ENCODE measurements around the gene TBX1. TPM values are rescaled to one million over a fixed set of nuclear protein-coding genes. Genes with fewer than 3 reads are reported as not detected.

Gene TBX1
- total RNA-seq, 1 experiment from 2014 or later, result 0.74 TPM

GRCh38 chr22:19782533-19782932, 22.0 kb downstream of the TBX1 start:
- BruUV-seq (replicated peaks), result no TSS peak
- no peaks in the 10 kb centered on the region for H3K36me3 ChIP-seq (ENCODE audit: low read depth)
- no peaks in the 10 kb centered on the region for H3K9me3 ChIP-seq (ENCODE audit: insufficient read depth, low read depth)
- no peaks in the 10 kb centered on the region for H4K20me1 ChIP-seq (ENCODE audit: insufficient read depth)
- no peaks in the 10 kb centered on the region for H3K27me3 ChIP-seq (ENCODE audit: insufficient read depth, low read depth)
- no peaks in the 10 kb centered on the region for H3K79me2 ChIP-seq (ENCODE audit: low read depth)
- H3K27ac ChIP-seq, result no peak overlapping the region
- no peak overlapping the region for H3K4me2 ChIP-seq
- DNase-seq, result no peak
- TF ChIP-seq EZH2 (IDR thresholded peaks at IDR 0.05; ENCODE audit: low read depth), result no peak
- no peak for TF ChIP-seq CTCF (conservative IDR thresholded peaks at IDR 0.05)
- POLR2A ChIA-PET (ENCODE audit: unreplicated experiment), result no interaction called here
- CTCF ChIA-PET, result no interaction called here
- H3K4me3 ChIP-seq, result no peak overlapping the region
- H2AFZ ChIP-seq, result no peak overlapping the region
- H3K4me1 ChIP-seq (replicated peaks; ENCODE audit: insufficient read depth), result no peaks in the 10 kb centered on the region
- no peaks in the 10 kb centered on the region for H3F3A ChIP-seq (ENCODE audit: insufficient read depth, low read depth)
- intact Hi-C loops (cut with micrococcal nuclease; ENCODE audit: unreplicated experiment), result no loop called here
- H3K9me2 ChIP-seq (ENCODE audit: insufficient read depth), result no peaks in the 10 kb centered on the region

- POLR2A ChIA-PET (ENCODE audit: unreplicated experiment), result no interaction called here
- no peak for DNase-seq
- Histone ChIP-seq H3K27ac (no peak overlapping the region), H3K4me3 (no peak overlapping the region), H4K20me1 (ENCODE audit: insufficient read depth) (no peaks in the 10 kb centered on the region), H3K4me2 (no peak overlapping the region), H3K9me2 (ENCODE audit: insufficient read depth) (no peaks in the 10 kb centered on the region), H2AFZ (no peak overlapping the region), H3K4me1 (replicated peaks; ENCODE audit: insufficient read depth) (no peaks in the 10 kb centered on the region), H3F3A (ENCODE audit: insufficient read depth, low read depth) (no peaks in the 10 kb centered on the region), H3K36me3 (ENCODE audit: low read depth) (no peaks in the 10 kb centered on the region), H3K79me2 (ENCODE audit: low read depth) (no peaks in the 10 kb centered on the region), H3K9me3 (ENCODE audit: insufficient read depth, low read depth) (no peaks in the 10 kb centered on the region), H3K27me3 (ENCODE audit: insufficient read depth, low read depth) (no peaks in the 10 kb centered on the region)
- no TSS peak for BruUV-seq (replicated peaks)
- TF ChIP-seq EZH2 (IDR thresholded peaks at IDR 0.05; ENCODE audit: low read depth) (no peak), CTCF (conservative IDR thresholded peaks at IDR 0.05) (no peak)
- CTCF ChIA-PET, result no interaction called here
- intact Hi-C loops (cut with micrococcal nuclease; ENCODE audit: unreplicated experiment), result no loop called here
Observed at GRCh38 chr22:19783586-19784383, 23.2 kb downstream of the TBX1 start.

GRCh38 chr22:19784384-19785175, 24.0 kb downstream of the TBX1 start:
- no peaks in the 10 kb centered on the region for H4K20me1 ChIP-seq (ENCODE audit: insufficient read depth)
- H3K4me1 ChIP-seq (replicated peaks; ENCODE audit: insufficient read depth), result no peaks in the 10 kb centered on the region
- H3F3A ChIP-seq (ENCODE audit: insufficient read depth, low read depth), result no peaks in the 10 kb centered on the region
- no peak overlapping the region for H3K27ac ChIP-seq
- no peaks in the 10 kb centered on the region for H3K27me3 ChIP-seq (ENCODE audit: insufficient read depth, low read depth)
- H2AFZ ChIP-seq, result no peak overlapping the region
- no peak overlapping the region for H3K4me3 ChIP-seq
- H3K4me2 ChIP-seq, result no peak overlapping the region
- TF ChIP-seq CTCF (conservative IDR thresholded peaks at IDR 0.05) (no peak), EZH2 (IDR thresholded peaks at IDR 0.05; ENCODE audit: low read depth) (no peak)
- H3K9me3 ChIP-seq (ENCODE audit: insufficient read depth, low read depth), result no peaks in the 10 kb centered on the region
- CTCF ChIA-PET, result no interaction called here
- H3K9me2 ChIP-seq (ENCODE audit: insufficient read depth), result no peaks in the 10 kb centered on the region
- no peaks in the 10 kb centered on the region for H3K79me2 ChIP-seq (ENCODE audit: low read depth)
- POLR2A ChIA-PET (ENCODE audit: unreplicated experiment), result no interaction called here
- intact Hi-C loops (cut with micrococcal nuclease; ENCODE audit: unreplicated experiment), result no loop called here
- BruUV-seq (replicated peaks), result no TSS peak
- H3K36me3 ChIP-seq (ENCODE audit: low read depth), result no peaks in the 10 kb centered on the region
- no peak for DNase-seq
